Spinal cord (tissue), 10 donors: ENCODE data around the gene UBR3. TPM values are rescaled to one million over a fixed set of nuclear protein-coding genes. Genes with fewer than 3 reads are reported as not detected.
A peak's percentile ranks its signal among the peaks of the same experiment; 100 is the strongest.

Experiments
- DNase-seq, 6 donors: peaks; one replicate each; pipeline versions ENCODE4 v3.0.0 to v3.0.0-alpha.2; 2013 to 2015; ENCODE audit warnings: low spot score in 6 of 6, low read depth in 4 of 6
- H3K27ac ChIP-seq: one replicate; pipeline ENCODE4 v1.5.1; 2013; ENCODE audit warnings: low read depth, low read length, control low read depth
- H3K27me3 ChIP-seq: one replicate; pipeline ENCODE4 v1.6.1; 2013; ENCODE audit warnings: low read length; ENCODE audit not compliant: control insufficient read depth, insufficient read depth
- H3K36me3 ChIP-seq: one replicate; pipeline ENCODE4 v1.6.1; 2013; ENCODE audit warnings: low read length; ENCODE audit not compliant: control insufficient read depth, insufficient read depth
- H3K4me1 ChIP-seq: one replicate; pipeline ENCODE4 v1.6.1; 2013; ENCODE audit warnings: low read length; ENCODE audit not compliant: control insufficient read depth, insufficient read depth
- H3K4me3 ChIP-seq: one replicate; pipeline ENCODE4 v1.5.1; 2013; ENCODE audit warnings: low read depth, low read length, control low read depth
- H3K9me3 ChIP-seq: one replicate; pipeline ENCODE4 v1.6.1; 2013; ENCODE audit warnings: low read length; ENCODE audit not compliant: control insufficient read depth, insufficient read depth
- WGBS: methylation state at CpG from one replicate; pipeline ENCODE4 v1.1.5; 2013; ENCODE audit warnings: missing lambda C conversion rate; ENCODE audit not compliant: insufficient coverage; 5-methylcytosine and 5-hydroxymethylcytosine counted together
- long read RNA-seq, 4 donors: transcript quantifications; one replicate each; lab custom pipeline, GENCODE V29; 2026
- polyA plus RNA-seq, 2 donors: library from polyadenylated mRNA; unstranded; fragments of 120-200 nt; gene quantifications; one replicate each; pipeline ENCODE4 v1.2.1, GENCODE V29; 2013; ENCODE audit not compliant: insufficient read length in 2 of 2
- total RNA-seq, 2 donors: library from RNA; depleted of rRNA in 1 of 2; stranded (reverse); fragments of 120-200 nt in 1 of 2; fragments of >200 nt in 1 of 2; gene quantifications; one replicate each; pipeline versions ENCODE4 v1.2.3 to v1.2.4, GENCODE V29; 2013 to 2014
- donor health status: healthy.

UBR3 gene, protein sequence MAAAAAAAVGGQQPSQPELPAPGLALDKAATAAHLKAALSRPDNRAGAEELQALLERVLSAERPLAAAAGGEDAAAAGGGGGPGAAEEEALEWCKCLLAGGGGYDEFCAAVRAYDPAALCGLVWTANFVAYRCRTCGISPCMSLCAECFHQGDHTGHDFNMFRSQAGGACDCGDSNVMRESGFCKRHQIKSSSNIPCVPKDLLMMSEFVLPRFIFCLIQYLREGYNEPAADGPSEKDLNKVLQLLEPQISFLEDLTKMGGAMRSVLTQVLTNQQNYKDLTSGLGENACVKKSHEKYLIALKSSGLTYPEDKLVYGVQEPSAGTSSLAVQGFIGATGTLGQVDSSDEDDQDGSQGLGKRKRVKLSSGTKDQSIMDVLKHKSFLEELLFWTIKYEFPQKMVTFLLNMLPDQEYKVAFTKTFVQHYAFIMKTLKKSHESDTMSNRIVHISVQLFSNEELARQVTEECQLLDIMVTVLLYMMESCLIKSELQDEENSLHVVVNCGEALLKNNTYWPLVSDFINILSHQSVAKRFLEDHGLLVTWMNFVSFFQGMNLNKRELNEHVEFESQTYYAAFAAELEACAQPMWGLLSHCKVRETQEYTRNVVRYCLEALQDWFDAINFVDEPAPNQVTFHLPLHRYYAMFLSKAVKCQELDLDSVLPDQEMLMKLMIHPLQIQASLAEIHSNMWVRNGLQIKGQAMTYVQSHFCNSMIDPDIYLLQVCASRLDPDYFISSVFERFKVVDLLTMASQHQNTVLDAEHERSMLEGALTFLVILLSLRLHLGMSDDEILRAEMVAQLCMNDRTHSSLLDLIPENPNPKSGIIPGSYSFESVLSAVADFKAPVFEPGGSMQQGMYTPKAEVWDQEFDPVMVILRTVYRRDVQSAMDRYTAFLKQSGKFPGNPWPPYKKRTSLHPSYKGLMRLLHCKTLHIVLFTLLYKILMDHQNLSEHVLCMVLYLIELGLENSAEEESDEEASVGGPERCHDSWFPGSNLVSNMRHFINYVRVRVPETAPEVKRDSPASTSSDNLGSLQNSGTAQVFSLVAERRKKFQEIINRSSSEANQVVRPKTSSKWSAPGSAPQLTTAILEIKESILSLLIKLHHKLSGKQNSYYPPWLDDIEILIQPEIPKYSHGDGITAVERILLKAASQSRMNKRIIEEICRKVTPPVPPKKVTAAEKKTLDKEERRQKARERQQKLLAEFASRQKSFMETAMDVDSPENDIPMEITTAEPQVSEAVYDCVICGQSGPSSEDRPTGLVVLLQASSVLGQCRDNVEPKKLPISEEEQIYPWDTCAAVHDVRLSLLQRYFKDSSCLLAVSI (N-terminal part only)
- total RNA-seq (100 to 1,000 TPM in 1 of 2 donors, 10 to 100 TPM in 1; 48.9 to 154 TPM), polyA plus RNA-seq (10 to 100 TPM; 47.7 to 51.1 TPM)
- long read RNA-seq, donor 1, full-length matches to known transcripts, result 2 of 2 reads
- long read RNA-seq, donor 1, partial matches to known transcripts, result 0 of 2 reads
- long read RNA-seq, donor 1, other reads (novel, unspliced or antisense), result 0 of 2 reads
- long read RNA-seq, donor 2, result 0 reads
- long read RNA-seq, donor 3, result 0 reads
- long read RNA-seq, donor 4, full-length matches to known transcripts, result 2 of 2 reads
- long read RNA-seq, donor 4, partial matches to known transcripts, result 0 of 2 reads
- long read RNA-seq, donor 4, other reads (novel, unspliced or antisense), result 0 of 2 reads

DNA sequence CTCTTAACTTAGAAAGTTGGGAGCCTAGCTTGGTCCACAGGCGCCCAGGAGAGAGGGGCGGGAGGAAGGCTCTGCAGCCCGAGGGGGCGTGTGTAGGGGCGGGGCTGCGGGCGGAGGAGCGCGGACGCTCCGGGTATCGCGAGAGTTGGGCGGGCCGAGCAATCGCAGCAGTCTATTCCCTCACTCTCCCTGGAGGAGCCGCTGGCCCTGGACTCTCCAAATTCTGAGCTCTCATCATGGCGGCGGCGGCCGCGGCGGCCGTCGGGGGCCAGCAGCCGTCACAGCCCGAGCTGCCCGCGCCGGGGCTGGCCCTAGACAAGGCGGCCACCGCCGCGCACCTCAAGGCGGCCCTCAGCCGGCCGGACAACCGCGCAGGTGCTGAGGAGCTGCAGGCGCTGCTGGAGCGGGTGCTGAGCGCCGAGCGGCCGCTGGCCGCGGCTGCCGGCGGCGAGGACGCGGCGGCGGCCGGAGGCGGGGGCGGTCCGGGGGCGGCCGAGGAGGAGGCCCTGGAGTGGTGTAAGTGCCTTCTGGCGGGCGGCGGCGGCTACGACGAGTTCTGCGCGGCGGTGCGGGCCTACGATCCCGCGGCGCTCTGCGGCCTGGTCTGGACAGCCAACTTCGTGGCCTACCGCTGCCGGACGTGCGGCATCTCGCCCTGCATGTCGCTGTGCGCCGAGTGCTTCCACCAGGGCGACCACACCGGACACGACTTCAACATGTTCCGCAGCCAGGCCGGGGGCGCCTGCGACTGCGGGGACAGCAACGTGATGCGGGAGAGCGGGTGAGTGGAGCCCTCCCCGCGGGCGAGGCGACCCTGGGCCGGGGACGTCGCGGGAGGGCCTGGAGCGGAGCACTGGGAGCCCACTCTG is at the start of gene UBR3:
Gene UBR3, plus strand, starts transcription at position 183 of the 869 bp plus-strand sequence. Its CDS starts 54 bp downstream, at position 237.
- under 1% methylated on average over 104 of the region's 104 CpGs for WGBS
- peak within 1 kb of the TSS; percentile 45 for H3K4me3 ChIP-seq
- H3K36me3 ChIP-seq, result peaks cover 4% of the 10 kb centered on the region
- no peaks in the 10 kb centered on the region for H3K27me3 ChIP-seq
- H3K9me3 ChIP-seq, result no peaks in the 10 kb centered on the region
- H3K4me1 ChIP-seq, result peaks cover 21% of the 10 kb centered on the region
- H3K27ac ChIP-seq, result peak within 1 kb of the TSS; percentile 70
- DNase-seq, result peak; percentile 80 to 98 (median 86)

DNA sequence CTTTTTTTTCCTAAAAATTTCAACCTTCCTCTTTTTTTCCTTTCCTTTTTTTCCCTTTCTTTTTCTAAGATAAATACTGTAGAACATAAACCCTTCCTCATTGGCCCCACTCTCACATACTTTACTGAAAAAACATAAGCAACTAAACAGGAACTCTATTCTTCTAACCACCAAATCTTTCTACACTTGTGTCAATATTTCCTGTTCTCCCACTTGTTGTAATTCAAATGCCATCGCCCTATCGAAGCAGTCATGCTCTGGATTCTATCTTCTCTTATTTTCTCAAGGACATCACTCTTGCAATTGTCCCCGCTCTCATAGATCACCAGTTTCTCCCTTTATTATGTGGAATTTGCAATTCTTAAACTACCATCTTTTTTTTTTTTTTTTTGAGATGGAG is 48.8 kb upstream of the UBR3 start:
- no CpG with 5 or more reads among the region's 3 CpGs for WGBS
- no peak overlapping the region for H3K4me3 ChIP-seq
- no peaks in the 10 kb centered on the region for H3K9me3 ChIP-seq
- peaks cover 2% of the 10 kb centered on the region for H3K36me3 ChIP-seq
- H3K4me1 ChIP-seq, result no peaks in the 10 kb centered on the region
- no peak for DNase-seq
- no peaks in the 10 kb centered on the region for H3K27me3 ChIP-seq
- no peak overlapping the region for H3K27ac ChIP-seq

DNA sequence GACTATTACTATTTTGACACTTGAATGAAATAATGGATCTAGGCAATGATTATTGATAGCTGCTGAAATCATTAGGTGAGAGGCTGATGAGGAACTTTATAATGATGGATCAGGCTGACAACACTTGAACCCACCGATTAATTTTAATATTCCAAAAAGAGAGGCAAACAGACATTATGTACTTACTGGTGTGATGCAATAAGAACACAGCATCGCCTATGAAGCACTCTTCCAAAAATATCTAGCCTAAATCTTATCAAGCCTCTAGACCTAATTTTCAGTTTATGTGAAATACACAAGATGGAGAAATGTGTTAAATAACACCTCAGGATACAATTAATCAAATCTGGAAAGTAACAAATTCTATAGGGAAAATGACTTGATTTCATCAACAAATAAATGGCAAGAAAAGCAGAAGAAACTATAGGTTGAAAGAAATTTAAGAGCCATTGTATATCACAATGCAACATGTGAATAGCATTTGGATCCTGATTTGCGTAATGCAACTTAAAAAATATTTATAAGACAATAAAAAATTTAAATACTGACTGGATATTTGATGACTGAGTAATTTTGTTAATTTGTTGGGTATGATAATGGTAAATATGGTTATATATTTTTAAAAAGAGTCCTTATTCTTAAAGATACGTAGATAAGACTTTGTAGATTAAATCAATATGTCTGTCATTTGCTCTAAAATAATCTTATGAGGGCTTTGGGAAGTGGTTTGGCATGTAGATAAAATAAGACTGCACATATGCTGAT is 45.8 kb upstream of the UBR3 start:
- no peak for DNase-seq
- H3K9me3 ChIP-seq, result no peaks in the 10 kb centered on the region
- WGBS, result no CpG with 5 or more reads among the region's 4 CpGs
- no peaks in the 10 kb centered on the region for H3K27me3 ChIP-seq
- H3K27ac ChIP-seq, result no peak overlapping the region
- H3K4me1 ChIP-seq, result no peaks in the 10 kb centered on the region
- H3K4me3 ChIP-seq, result no peak overlapping the region
- H3K36me3 ChIP-seq, result peaks cover 2% of the 10 kb centered on the region

DNA sequence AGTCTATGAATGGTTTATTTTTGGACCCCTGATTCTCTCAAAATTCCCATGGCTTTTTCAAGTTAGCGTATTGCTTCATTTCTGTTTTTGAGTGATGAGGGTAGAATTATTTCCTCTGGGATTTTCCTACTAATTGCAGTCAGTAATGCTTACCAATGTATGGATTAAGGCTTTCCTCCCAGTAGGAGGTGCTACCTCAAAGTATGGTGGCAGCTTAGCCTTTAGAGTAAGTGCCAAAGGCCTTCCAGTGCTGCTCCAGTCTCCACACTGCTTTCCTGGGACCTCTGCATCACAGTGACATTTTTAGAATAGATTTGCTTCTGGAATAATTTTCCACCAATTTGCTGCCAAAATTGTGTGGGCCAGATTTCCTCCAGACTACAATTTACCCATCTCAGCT is 44.7 kb upstream of the UBR3 start:
- Histone ChIP-seq H3K27me3 (no peaks in the 10 kb centered on the region), H3K4me3 (no peak overlapping the region), H3K36me3 (peaks cover 2% of the 10 kb centered on the region), H3K9me3 (no peaks in the 10 kb centered on the region), H3K4me1 (no peaks in the 10 kb centered on the region), H3K27ac (no peak overlapping the region)
- DNase-seq, result no peak
- no CpG with 5 or more reads among the region's 1 CpG for WGBS

DNA sequence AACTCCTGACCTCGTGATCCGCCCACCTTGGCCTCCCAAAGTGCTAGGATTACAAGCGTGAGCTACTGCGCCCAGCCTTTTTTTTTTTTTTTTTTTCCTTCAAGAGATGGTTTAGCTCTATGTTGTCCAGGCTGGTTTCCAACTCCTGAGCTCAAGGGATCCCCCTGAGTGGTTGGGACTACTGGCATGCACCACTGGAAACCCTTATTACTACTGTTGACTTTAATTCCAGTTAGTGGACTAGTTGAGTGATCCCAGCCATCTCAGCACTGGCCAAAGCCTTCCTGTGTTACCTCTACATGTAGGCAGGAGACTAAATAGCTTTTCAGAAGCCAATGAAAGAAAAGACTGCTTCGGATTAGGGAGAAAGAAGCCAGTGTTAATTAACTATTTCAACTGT is 36.7 kb upstream of the UBR3 start:
- Histone ChIP-seq H3K27ac (no peak overlapping the region), H3K4me3 (no peak overlapping the region), H3K4me1 (peaks cover 6% of the 10 kb centered on the region), H3K36me3 (no peaks in the 10 kb centered on the region), H3K27me3 (no peaks in the 10 kb centered on the region), H3K9me3 (no peaks in the 10 kb centered on the region)
- DNase-seq, result no peak
- 91% methylated on average over 4 of the region's 5 CpGs for WGBS

DNA sequence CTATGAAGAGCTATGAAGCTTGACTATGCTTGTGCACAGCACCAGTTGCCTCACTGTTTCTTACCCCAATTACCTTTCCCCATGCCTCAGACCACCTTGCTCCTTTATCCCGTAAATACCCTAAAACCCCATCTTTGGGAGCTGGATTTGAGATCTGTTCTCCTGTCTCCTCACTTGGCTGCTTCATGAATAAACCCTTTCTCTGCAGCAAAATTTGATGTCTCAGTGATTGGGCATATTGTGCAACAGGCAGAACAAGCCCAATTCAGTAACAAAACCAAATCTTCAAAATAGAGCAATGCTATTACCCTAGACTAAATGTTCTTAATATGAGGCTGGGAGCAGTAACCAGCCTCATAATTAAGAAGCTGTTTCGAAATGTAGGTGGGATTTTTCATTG is 32.1 kb upstream of the UBR3 start:
- no peak overlapping the region for H3K27ac ChIP-seq
- H3K36me3 ChIP-seq, result no peaks in the 10 kb centered on the region
- no peaks in the 10 kb centered on the region for H3K9me3 ChIP-seq
- peaks cover 3% of the 10 kb centered on the region for H3K4me1 ChIP-seq
- H3K27me3 ChIP-seq, result no peaks in the 10 kb centered on the region
- no peak for DNase-seq
- WGBS, result 55% methylated on average over 1 of the region's 2 CpGs
- H3K4me3 ChIP-seq, result no peak overlapping the region

DNA sequence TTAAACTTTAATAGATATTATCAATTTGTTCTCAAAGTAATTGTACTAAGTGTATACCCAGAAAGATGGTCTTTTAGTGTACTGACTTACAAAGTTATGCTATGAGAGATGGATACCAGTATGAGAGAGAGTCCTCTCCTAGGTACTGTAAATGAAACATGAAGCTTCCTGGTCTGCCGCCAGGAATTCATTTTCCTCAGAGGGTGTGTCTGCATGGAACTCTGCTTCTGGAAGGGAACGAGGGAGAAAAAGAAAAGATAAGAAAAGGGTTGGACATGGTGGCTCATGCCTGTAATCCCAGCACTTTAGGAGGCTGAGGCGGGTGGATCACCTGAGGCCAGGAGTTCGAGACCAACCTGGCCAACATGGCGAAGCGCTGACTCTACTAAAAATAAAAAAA is 30.8 kb upstream of the UBR3 start:
- Histone ChIP-seq H3K9me3 (no peaks in the 10 kb centered on the region), H3K4me3 (no peak overlapping the region), H3K27ac (no peak overlapping the region), H3K36me3 (peaks cover 2% of the 10 kb centered on the region), H3K27me3 (no peaks in the 10 kb centered on the region), H3K4me1 (peaks cover 4% of the 10 kb centered on the region)
- no peak for DNase-seq
- WGBS, result 85% methylated on average over 2 of the region's 6 CpGs

DNA sequence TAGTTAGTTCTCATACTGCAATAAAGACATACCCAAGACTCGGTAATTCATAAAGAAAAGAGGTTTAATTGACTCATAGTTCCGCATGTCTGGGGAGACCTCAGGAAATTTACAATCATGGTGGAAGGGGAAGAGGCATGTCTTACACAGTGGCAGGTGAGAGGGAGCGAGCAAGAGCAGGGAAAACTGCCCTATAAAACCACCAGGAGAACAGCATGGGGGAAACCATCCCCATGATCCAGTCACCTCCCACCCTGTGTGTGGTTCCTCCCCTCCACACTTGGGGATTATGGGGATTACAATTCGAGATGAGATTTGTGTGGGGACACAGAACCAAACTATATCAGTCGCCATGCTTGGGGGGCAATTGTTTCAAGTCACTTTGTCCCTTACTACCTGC is 29.7 kb upstream of the UBR3 start:
- peaks cover 4% of the 10 kb centered on the region for H3K4me1 ChIP-seq
- DNase-seq, result no peak

More for the DNA sequence above, 29.7 kb upstream of the UBR3 start:
- H3K9me3 ChIP-seq, result no peaks in the 10 kb centered on the region
- no peaks in the 10 kb centered on the region for H3K27me3 ChIP-seq
- H3K27ac ChIP-seq, result no peak overlapping the region
- H3K36me3 ChIP-seq, result peaks cover 7% of the 10 kb centered on the region
- H3K4me3 ChIP-seq, result no peak overlapping the region
- WGBS, result no CpG with 5 or more reads among the region's 5 CpGs
